CD4-positive, alpha-beta T cell treated with Interleukin-6 at 100 ng/mL for 8 hours (primary cell): ENCODE measurements around the gene SMAP2.

Experiments used
- DNase-seq: peaks from one replicate; pipeline ENCODE4 v3.0.0-alpha.2; 2020; ENCODE audit warnings: mixed read lengths, low spot score

SMAP2 gene

GRCh38 chr1:40390857-40391256 is 17.3 kb downstream of the SMAP2 start:
- DNase-seq, result no peak

GRCh38 chr1:40391688-40392145 is 18.2 kb downstream of the SMAP2 start:
- no peak for DNase-seq

- DNase-seq, result no peak
Observed at GRCh38 chr1:40392221-40392620, 18.7 kb downstream of the SMAP2 start.

- DNase-seq, result no peak
Observed at GRCh38 chr1:40393173-40393572, 19.6 kb downstream of the SMAP2 start.

- DNase-seq, result peak; percentile 58
Observed at GRCh38 chr1:40394491-40395172, 21.1 kb downstream of the SMAP2 start.

GRCh38 chr1:40395190-40396175 is 22.0 kb downstream of the SMAP2 start:
- no peak for DNase-seq

GRCh38 chr1:40396420-40396819 is 22.9 kb downstream of the SMAP2 start:
- no peak for DNase-seq

- DNase-seq, result no peak
Observed at GRCh38 chr1:40397258-40397657, 23.7 kb downstream of the SMAP2 start.

- no peak for DNase-seq
Observed at GRCh38 chr1:40399984-40400704, 26.6 kb downstream of the SMAP2 start.

- DNase-seq, result no peak
Observed at GRCh38 chr1:40401473-40402201, 28.1 kb downstream of the SMAP2 start.

GRCh38 chr1:40404670-40405462 is 31.3 kb downstream of the SMAP2 start:
- DNase-seq, result peak; percentile 60

- DNase-seq, result no peak
Observed at GRCh38 chr1:40405812-40406211, 32.3 kb downstream of the SMAP2 start.

- DNase-seq, result no peak
Observed at GRCh38 chr1:40407453-40407852, 33.9 kb downstream of the SMAP2 start.

GRCh38 chr1:40409467-40409866 is 35.9 kb downstream of the SMAP2 start:
- DNase-seq, result no peak

- no peak for DNase-seq
Observed at GRCh38 chr1:40411294-40411693, 37.8 kb downstream of the SMAP2 start.

- no peak for DNase-seq
Observed at GRCh38 chr1:40411843-40412242, 38.3 kb downstream of the SMAP2 start.

- DNase-seq, result no peak
Observed at GRCh38 chr1:40413527-40414252, 40.2 kb downstream of the SMAP2 start.

GRCh38 chr1:40414331-40414730 is 40.8 kb downstream of the SMAP2 start:
- DNase-seq, result no peak

- DNase-seq, result no peak
Observed at GRCh38 chr1:40416709-40417108, 43.2 kb downstream of the SMAP2 start.
